Gastrocnemius medialis (tissue), 4 donors: ENCODE results near the gene NPNT.

Experiments
- CTCF ChIP-seq, 5 experiments: fragments of 450-650 bp in 3 of 5; fragments of 200-600 bp in 2 of 5; sonication (generic) in 2 of 5; IDR thresholded peaks in 4 of 5; conservative IDR thresholded peaks in 1 of 5; 1 replicate in 4 of 5; 2 replicates in 1 of 5; pipeline ENCODE4 v1.5.1; 2016 to 2019; ENCODE audit warnings: antibody characterized with exemption in 5 of 5, mild to moderate bottlenecking in 3 of 5, moderate library complexity in 3 of 5
- POLR2A ChIP-seq, 2 donors: fragments of 450-650 bp; IDR thresholded peaks; one replicate each; pipeline ENCODE4 v1.6.1; 2017; ENCODE audit warnings: antibody characterized with exemption in 2 of 2, mild to moderate bottlenecking in 2 of 2, moderate library complexity in 2 of 2

GRCh38 chr4:105994061-105994460 is 98.8 kb downstream of the NPNT start:
- TF ChIP-seq CTCF (IDR thresholded peaks at IDR 0.05 in 4 of 5, conservative IDR thresholded peaks at IDR 0.05 in 1 of 5) (no peak), POLR2A (IDR thresholded peaks at IDR 0.05) (no peak)
